ENCODE data around the gene ORAI1. TPM values are rescaled to one million over a fixed set of nuclear protein-coding genes. Genes with fewer than 3 reads are reported as not detected.

Gene ORAI1
- 19.0 and 20.2 TPM in 2 replicates for total RNA-seq

GRCh38 chr12:121626087-121626852 is at the start of gene ORAI1:
ORAI1 (plus strand) TSS chr12:121626530.

GRCh38 chr12:121580959-121581685 is 45.2 kb upstream of the ORAI1 start, which contains the start of gene KDM2B:
KDM2B (minus strand) TSS chr12:121581023; CDS start chr12:121580911, 112 bp downstream.

GRCh38 chr12:121669521-121669900 is 43.2 kb downstream of the ORAI1 start, which contains the start of gene MORN3:
MORN3 (minus strand) TSS chr12:121669654; CDS start chr12:121669483, 171 bp downstream.

Small RNA genes lying within 50 kb of the gene (small RNA-seq; reads per million reads assigned to genes)
- gene RNU6-1004P (ENCODE audit: low replicate concordance), result not detected

Other genes starting within 250 kb of the ORAI1 start
- gene RNF34, start 226.4 kb upstream of the ORAI1 start, total RNA-seq, result 40.5 and 67.4 TPM in 2 replicates
- 49.5 and 54.8 TPM in 2 replicates for gene KDM2B, start 45.5 kb upstream of the ORAI1 start, total RNA-seq
- gene MORN3, start 43.1 kb downstream of the ORAI1 start, total RNA-seq, result 1.5 TPM in 1 of 2 replicates, not detected in the other
- gene TMEM120B, start 86.2 kb downstream of the ORAI1 start, total RNA-seq, result 14.4 and 21.9 TPM in 2 replicates
- gene RHOF, start 167.2 kb downstream of the ORAI1 start, total RNA-seq, result 9.6 and 9.9 TPM in 2 replicates
- gene SETD1B, start 177.5 kb downstream of the ORAI1 start, total RNA-seq, result 6.4 and 10.9 TPM in 2 replicates
- gene HPD, start 232.3 kb downstream of the ORAI1 start, total RNA-seq, result 0.22 TPM in 1 of 2 replicates, not detected in the other

Data from placental pericyte (primary cell).